Mesenchymal stem cell (in vitro differentiated cells and primary cell): Measurements from ENCODE around the gene DKK3.

Experiments used
- DNase-seq: peaks from one replicate; pipeline ENCODE4 v3.0.0-alpha.2; 2013
- H2AFZ ChIP-seq: one replicate; pipeline ENCODE4 v1.6.1; 2013; ENCODE audit warnings: low read depth, mild to moderate bottlenecking, control low read depth, inconsistent platforms, low read length, moderate library complexity
- H2AK5ac ChIP-seq: 2 replicates; pipeline ENCODE4 v1.6.1; 2013; ENCODE audit warnings: low read length, moderate library complexity, mild to moderate bottlenecking, inconsistent platforms; ENCODE audit not compliant: severe bottlenecking
- H2BK120ac ChIP-seq: one replicate; pipeline ENCODE4 v1.6.1; 2013; ENCODE audit warnings: low read depth, mild to moderate bottlenecking, inconsistent platforms, low read length, moderate library complexity
- H2BK12ac ChIP-seq, 2 experiments: one replicate each; pipeline ENCODE4 v1.6.1; 2013; ENCODE audit warnings: inconsistent platforms in 2 of 2, low read length in 2 of 2, mild to moderate bottlenecking in 2 of 2, moderate library complexity in 2 of 2, control low read depth in 1 of 2
- H2BK15ac ChIP-seq: one replicate; pipeline ENCODE4 v1.6.1; 2013; ENCODE audit warnings: mild to moderate bottlenecking, low read depth, inconsistent platforms; ENCODE audit not compliant: poor library complexity, severe bottlenecking
- H2BK5ac ChIP-seq: 2 replicates; pipeline ENCODE4 v1.6.1; 2013; ENCODE audit warnings: low read depth, mild to moderate bottlenecking, low read length, control low read depth, inconsistent platforms; ENCODE audit not compliant: poor library complexity, severe bottlenecking
- H3K14ac ChIP-seq, 2 experiments: one replicate each; pipeline ENCODE4 v1.6.1; 2013; ENCODE audit warnings: inconsistent platforms in 2 of 2, low read length in 2 of 2, control low read depth in 1 of 2, mild to moderate bottlenecking in 1 of 2, moderate library complexity in 1 of 2
- H3K18ac ChIP-seq, 2 experiments: one replicate each; pipeline ENCODE4 v1.6.1; 2013; ENCODE audit warnings: inconsistent platforms in 2 of 2, low read length in 2 of 2, control low read depth in 1 of 2, low read depth in 1 of 2, mild to moderate bottlenecking in 1 of 2
- H3K23ac ChIP-seq, 2 experiments: one replicate each; pipeline ENCODE4 v1.6.1; 2013; ENCODE audit warnings: inconsistent platforms in 2 of 2, low read length in 2 of 2, mild to moderate bottlenecking in 2 of 2, moderate library complexity in 2 of 2, control low read depth in 1 of 2
- H3K27ac ChIP-seq: 2 replicates; pipeline ENCODE4 v1.5.1; 2013; ENCODE audit warnings: mild to moderate bottlenecking, moderate library complexity, low read length, control low read depth, inconsistent platforms; ENCODE audit not compliant: poor library complexity, severe bottlenecking
- H3K27me3 ChIP-seq, 2 experiments: 2 replicates each; pipeline versions ENCODE4 v1.6.1 to v1.7.0; 2013; ENCODE audit warnings: low read length in 2 of 2, mild to moderate bottlenecking in 2 of 2, moderate library complexity in 2 of 2, control low read depth in 1 of 2, inconsistent platforms in 1 of 2; ENCODE audit not compliant: control insufficient read depth in 1 of 2, insufficient read depth in 1 of 2
- H3K36me3 ChIP-seq, 2 experiments: 2 replicates each; pipeline versions ENCODE4 v1.6.1 to v1.7.0; 2013; ENCODE audit warnings: low read length in 2 of 2, control low read depth in 1 of 2, inconsistent platforms in 1 of 2, low read depth in 1 of 2, mild to moderate bottlenecking in 1 of 2; ENCODE audit not compliant: insufficient read depth in 2 of 2, control insufficient read depth in 1 of 2
- H3K4ac ChIP-seq, 2 experiments: one replicate each; pipeline ENCODE4 v1.6.1; 2013; ENCODE audit warnings: inconsistent platforms in 2 of 2, low read length in 2 of 2, mild to moderate bottlenecking in 2 of 2, moderate library complexity in 2 of 2, control low read depth in 1 of 2, low read depth in 1 of 2
- H3K4me1 ChIP-seq: 2 replicates; pipeline ENCODE4 v1.6.1; 2013; ENCODE audit warnings: low read depth, low read length, control low read depth; ENCODE audit not compliant: control insufficient read depth, insufficient read depth
- H3K4me2 ChIP-seq: 2 replicates; pipeline ENCODE4 v1.6.1; 2013; ENCODE audit warnings: low read length, mild to moderate bottlenecking, inconsistent platforms; ENCODE audit not compliant: poor library complexity, severe bottlenecking
- H3K4me3 ChIP-seq, 2 experiments: 2 replicates each; pipeline versions ENCODE4 v1.5.1 to v1.7.0; 2013; ENCODE audit warnings: low read length in 2 of 2, mild to moderate bottlenecking in 2 of 2, control low read depth in 1 of 2, low read depth in 1 of 2; ENCODE audit not compliant: insufficient read depth in 1 of 2
- H3K79me1 ChIP-seq: replicated peaks from 2 replicates; pipeline ENCODE4 v1.6.1; 2013; ENCODE audit warnings: mild to moderate bottlenecking, control low read depth, low read length, inconsistent platforms; ENCODE audit not compliant: poor library complexity, severe bottlenecking
- H3K9ac ChIP-seq: 2 replicates; pipeline ENCODE4 v1.7.0; 2013; ENCODE audit warnings: mild to moderate bottlenecking, low read length, moderate library complexity
- H3K9me3 ChIP-seq: 2 replicates; pipeline ENCODE4 v1.7.0; 2013; ENCODE audit warnings: mild to moderate bottlenecking, low read length; ENCODE audit not compliant: control insufficient read depth
- H4K8ac ChIP-seq: one replicate; pipeline ENCODE4 v1.6.1; 2013; ENCODE audit warnings: inconsistent platforms, mild to moderate bottlenecking, low read length, moderate library complexity
- H4K91ac ChIP-seq: one replicate; pipeline ENCODE4 v1.6.1; 2013; ENCODE audit warnings: mild to moderate bottlenecking, low read length, inconsistent platforms
- WGBS: methylation state at CpG from one replicate; pipeline ENCODE4 v1.1.7; 2013; ENCODE audit warnings: mixed read lengths; 5-methylcytosine and 5-hydroxymethylcytosine counted together

DKK3 gene

GRCh38 chr11:11985016-11985715, 23.3 kb downstream of the DKK3 start:
- no peak overlapping the region for H2AFZ ChIP-seq
- no peak overlapping the region for H3K4me3 ChIP-seq
- 93% methylated on average over 8 of the region's 8 CpGs for WGBS

GRCh38 chr11:11984563-11984962, 23.9 kb downstream of the DKK3 start:
- no peak overlapping the region for H3K9ac ChIP-seq
- no peaks in the 10 kb centered on the region for H3K27me3 ChIP-seq
- peaks cover 31% of the 10 kb centered on the region for H3K4me1 ChIP-seq
- no peak overlapping the region for H3K4ac ChIP-seq
- H3K36me3 ChIP-seq = peaks cover 0 to 26% of the 10 kb centered on the region in 2 experiments
- no peak overlapping the region for H4K8ac ChIP-seq
- H3K18ac ChIP-seq = no peak overlapping the region
- H2BK5ac ChIP-seq = no peak overlapping the region
- no peak overlapping the region for H2AFZ ChIP-seq
- H2BK15ac ChIP-seq = no peak overlapping the region
- H2BK12ac ChIP-seq = no peak overlapping the region
- DNase-seq = no peak
- peaks cover 4% of the 10 kb centered on the region for H3K9me3 ChIP-seq
- H3K27ac ChIP-seq = peak overlapping the region; percentile 8
- no peak overlapping the region for H2BK120ac ChIP-seq
- peaks cover 20% of the 10 kb centered on the region for H3K79me1 ChIP-seq
- H3K23ac ChIP-seq = no peak overlapping the region
- peak overlapping the region; percentile 72 for H2AK5ac ChIP-seq
- no peak overlapping the region for H4K91ac ChIP-seq
- no peak overlapping the region for H3K4me2 ChIP-seq
- 75% methylated on average over 5 of the region's 5 CpGs for WGBS
- H3K14ac ChIP-seq = no peak overlapping the region
- H3K4me3 ChIP-seq = no peak overlapping the region

More at GRCh38 chr11:11985016-11985715, 23.3 kb downstream of the DKK3 start:
- peak overlapping the region; percentile 3 for H3K27ac ChIP-seq
- peaks cover 25% of the 10 kb centered on the region for H3K79me1 ChIP-seq
- peak; percentile 82 for DNase-seq
- no peak overlapping the region for H3K23ac ChIP-seq
- H3K14ac ChIP-seq = no peak overlapping the region
- peak overlapping the region; percentile 73 for H2BK15ac ChIP-seq
- H4K8ac ChIP-seq = peak overlapping the region; percentile 78
- peak overlapping the region; percentile 29 for H3K9ac ChIP-seq
- H3K27me3 ChIP-seq = no peaks in the 10 kb centered on the region
- no peak overlapping the region for H4K91ac ChIP-seq
- H2BK120ac ChIP-seq = no peak overlapping the region
- peaks cover 0 to 30% of the 10 kb centered on the region in 2 experiments for H3K36me3 ChIP-seq
- peak overlapping the region; percentile 31 to 60 for H2BK12ac ChIP-seq
- H3K9me3 ChIP-seq = peaks cover 4% of the 10 kb centered on the region
- H3K4me1 ChIP-seq = peaks cover 26% of the 10 kb centered on the region
- H3K4me2 ChIP-seq = no peak overlapping the region
- peak overlapping the region; percentile 52 to 94 for H3K18ac ChIP-seq
- H3K4ac ChIP-seq = peak overlapping the region; percentile 26 to 58
- no peak overlapping the region for H2BK5ac ChIP-seq
- peak overlapping the region; percentile 36 for H2AK5ac ChIP-seq

- H4K8ac ChIP-seq = no peak overlapping the region
- peak overlapping the region in 1 of 2 experiments; percentile 54 for H3K18ac ChIP-seq
- 73% methylated on average over 5 of the region's 5 CpGs for WGBS
Measured at GRCh38 chr11:11983427-11983826, 25.0 kb downstream of the DKK3 start.

GRCh38 chr11:11982975-11983374, 25.5 kb downstream of the DKK3 start:
- Histone ChIP-seq H2BK12ac (no peak overlapping the region), H2BK15ac (no peak overlapping the region), H4K8ac (no peak overlapping the region), H3K9ac (peak overlapping the region; percentile 6), H2BK120ac (no peak overlapping the region), H3K23ac (no peak overlapping the region), H3K18ac (no peak overlapping the region), H3K4ac (no peak overlapping the region), H3K14ac (no peak overlapping the region), H3K9me3 (peaks cover 4% of the 10 kb centered on the region), H3K27ac (no peak overlapping the region), H3K4me1 (peaks cover 35% of the 10 kb centered on the region), H3K79me1 (peaks cover 22% of the 10 kb centered on the region), H3K4me2 (no peak overlapping the region), H2BK5ac (no peak overlapping the region), H2AK5ac (peak overlapping the region; percentile 23), H4K91ac (no peak overlapping the region), H3K36me3 (peaks cover 0 to 32% of the 10 kb centered on the region in 2 experiments), H3K4me3 (no peak overlapping the region), H2AFZ (no peak overlapping the region), H3K27me3 (no peaks in the 10 kb centered on the region)
- DNase-seq = no peak
- 83% methylated on average over 1 of the region's 2 CpGs for WGBS

More at GRCh38 chr11:11983427-11983826, 25.0 kb downstream of the DKK3 start:
- H2BK12ac ChIP-seq = no peak overlapping the region
- H4K91ac ChIP-seq = peak overlapping the region; percentile 52
- H2BK15ac ChIP-seq = no peak overlapping the region
- H3K4me3 ChIP-seq = no peak overlapping the region
- H2AFZ ChIP-seq = no peak overlapping the region
- H3K36me3 ChIP-seq = peaks cover 0 to 32% of the 10 kb centered on the region in 2 experiments
- H3K27me3 ChIP-seq = no peaks in the 10 kb centered on the region
- no peak overlapping the region for H2BK120ac ChIP-seq
- no peak overlapping the region for H3K9ac ChIP-seq
- DNase-seq = no peak
- no peak overlapping the region for H3K4ac ChIP-seq
- H3K9me3 ChIP-seq = peaks cover 4% of the 10 kb centered on the region
- no peak overlapping the region for H3K27ac ChIP-seq
- H3K79me1 ChIP-seq = peaks cover 20% of the 10 kb centered on the region
- peak overlapping the region in 1 of 2 experiments; percentile 79 for H3K14ac ChIP-seq
- H2BK5ac ChIP-seq = no peak overlapping the region
- no peak overlapping the region for H3K4me2 ChIP-seq
- peak overlapping the region; percentile 23 for H2AK5ac ChIP-seq
- H3K23ac ChIP-seq = no peak overlapping the region
- peaks cover 36% of the 10 kb centered on the region for H3K4me1 ChIP-seq
